GM19463 (cell line): Measurements from ENCODE around the gene GRIK5.
"Not testable (repeated sequence)": the region's sequence is repeated elsewhere in the genome, so short reads cannot be mapped to it uniquely, and the experiment has no call there.

Source experiments
- ATAC-seq: cut with Tn5 transposase; IDR thresholded peaks from one replicate; pipeline ENCODE4 v1.9.1; 2021; ENCODE audit warnings: mild to moderate bottlenecking, moderate library complexity; ENCODE audit not compliant: unreplicated experiment

The GRIK5 gene

GRCh38 chr19:42018503-42019193 is 51.4 kb downstream of the GRIK5 start:
- no peak for ATAC-seq

GRCh38 chr19:42017040-42017439 is 53.0 kb downstream of the GRIK5 start:
- ATAC-seq: no peak

GRCh38 chr19:42012747-42013146 is 57.3 kb downstream of the GRIK5 start:
- ATAC-seq: not testable (repeated sequence)

- ATAC-seq: no peak
Observed at GRCh38 chr19:42010245-42011126, 59.5 kb downstream of the GRIK5 start.

GRCh38 chr19:42006569-42006968 is 63.4 kb downstream of the GRIK5 start:
- ATAC-seq: no peak

- no peak for ATAC-seq
Observed at GRCh38 chr19:42005504-42005903, 64.5 kb downstream of the GRIK5 start.

- no peak for ATAC-seq
Observed at GRCh38 chr19:42003506-42004294, 66.3 kb downstream of the GRIK5 start.

GRCh38 chr19:41999878-42000208 is 70.2 kb downstream of the GRIK5 start:
- no peak for ATAC-seq

- no peak for ATAC-seq
Observed at GRCh38 chr19:41999071-41999877, 70.7 kb downstream of the GRIK5 start.

- ATAC-seq: no peak
Observed at GRCh38 chr19:41998246-41999020, 71.6 kb downstream of the GRIK5 start.

GRCh38 chr19:41997851-41998229 is 72.2 kb downstream of the GRIK5 start:
- ATAC-seq: no peak

- ATAC-seq: no peak
Observed at GRCh38 chr19:41997121-41997850, 72.7 kb downstream of the GRIK5 start.

- no peak for ATAC-seq
Observed at GRCh38 chr19:41995959-41996797, 73.8 kb downstream of the GRIK5 start.

- ATAC-seq: no peak
Observed at GRCh38 chr19:41994994-41995958, 74.7 kb downstream of the GRIK5 start.

GRCh38 chr19:41994521-41994971 is 75.5 kb downstream of the GRIK5 start:
- no peak for ATAC-seq

GRCh38 chr19:41993612-41994483 is 76.2 kb downstream of the GRIK5 start, which contains the start of gene ATP1A3:
Gene ATP1A3, minus strand, starts transcription at chr19:41994230. Its CDS starts 154 bp downstream, at chr19:41994076.
- no peak for ATAC-seq
